WTC11 (cell line): Measurements from ENCODE around the gene ASIC1. TPM values are rescaled to one million over a fixed set of nuclear protein-coding genes. Genes with fewer than 3 reads are reported as not detected.

Source experiments
- ATAC-seq: fragments of 200-7000 bp; cut with Tn5 transposase; 2 replicates; pipeline ENCODE4 v1.10.0; 2021; ENCODE audit warnings: mild to moderate bottlenecking, moderate library complexity
- CTCF ChIA-PET: fragments of 300-600 bp; sonication (Branson Sonifier 250); formaldehyde crosslinking; loops from one replicate; lab custom pipeline; 2021; ENCODE audit warnings: antibody characterized with exemption; lab: Charles Lee
- POLR2A ChIA-PET: fragments of 350-600 bp; sonication (Branson Sonifier 250); formaldehyde crosslinking; loops from one replicate; lab custom pipeline; 2021; ENCODE audit warnings: antibody characterized with exemption; lab: Charles Lee
- DNase-seq: peaks from one replicate; pipeline ENCODE4 v3.0.0; 2021; ENCODE audit warnings: low spot score
- H3K27ac Mint-ChIP-seq: 2 replicates; pipeline ENCODE4 v1.8.0; 2021; ENCODE audit warnings: mixed read lengths
- H3K27me3 Mint-ChIP-seq: 2 replicates; pipeline ENCODE4 v1.8.0; 2021; ENCODE audit warnings: low read depth, mild to moderate bottlenecking, moderate library complexity, mixed read lengths
- H3K36me3 Mint-ChIP-seq: 2 replicates; pipeline ENCODE4 v1.8.0; 2021; ENCODE audit warnings: mixed read lengths
- H3K4me1 Mint-ChIP-seq: 2 replicates; pipeline ENCODE4 v1.8.0; 2022; ENCODE audit warnings: mixed read lengths
- H3K4me3 Mint-ChIP-seq: 2 replicates; pipeline ENCODE4 v1.8.0; 2021; ENCODE audit warnings: mild to moderate bottlenecking, moderate library complexity, mixed read lengths
- H3K9me3 Mint-ChIP-seq: 2 replicates; pipeline ENCODE4 v1.8.0; 2021; ENCODE audit warnings: mixed read lengths
- CREM ChIP-seq: sonication (generic); formaldehyde crosslinking; IDR thresholded peaks from 2 replicates; pipeline ENCODE4 v1.8.1; 2022; ENCODE audit warnings: mild to moderate bottlenecking, missing genetic modification reagents, moderate library complexity
- FOXP1 ChIP-seq: sonication (generic); formaldehyde crosslinking; IDR thresholded peaks from 2 replicates; pipeline ENCODE4 v1.8.0; 2022; ENCODE audit warnings: missing genetic modification reagents, mild to moderate bottlenecking, moderate library complexity, borderline replicate concordance
- GTF2I ChIP-seq: fragments of 250-450 bp; sonication (Bioruptor Pico); conservative IDR thresholded peaks from 2 replicates; pipeline ENCODE4 v1.4.0; 2021; ENCODE audit warnings: mild to moderate bottlenecking
- IRF2 ChIP-seq: sonication (generic); formaldehyde crosslinking; IDR thresholded peaks from 2 replicates; pipeline ENCODE4 v1.8.0; 2022; ENCODE audit warnings: low read depth, missing genetic modification reagents, borderline replicate concordance
- PRRX2 ChIP-seq: fragments of 250-450 bp; sonication (Bioruptor Pico); IDR thresholded peaks from 2 replicates; pipeline ENCODE4 v1.8.0; 2021; ENCODE audit warnings: mild to moderate bottlenecking
- ZBTB21 ChIP-seq: sonication (generic); formaldehyde crosslinking; IDR thresholded peaks from 2 replicates; pipeline ENCODE4 v1.8.1; 2023; ENCODE audit warnings: mild to moderate bottlenecking, missing genetic modification reagents, borderline replicate concordance
- ZNF121 ChIP-seq: sonication (generic); formaldehyde crosslinking; IDR thresholded peaks from 2 replicates; pipeline ENCODE4 v1.8.0; 2023; ENCODE audit warnings: missing genetic modification reagents
- ZNF232 ChIP-seq: sonication (generic); formaldehyde crosslinking; IDR thresholded peaks from 2 replicates; pipeline ENCODE4 v1.8.0; 2022; ENCODE audit warnings: mild to moderate bottlenecking, missing genetic modification reagents
- total RNA-seq: library from RNA; stranded (reverse); gene quantifications from 3 replicates; pipeline ENCODE4 v1.2.3, GENCODE V29; 2021
- TF ChIP-seq, protein P1 (sequence below): sonication (generic); formaldehyde crosslinking; IDR thresholded peaks from 2 replicates; pipeline ENCODE4 v1.8.0; 2022; ENCODE audit warnings: mild to moderate bottlenecking, missing genetic modification reagents
- TF ChIP-seq, protein P2 (sequence below): fragments of 200-600 bp; IDR thresholded peaks from 2 replicates; pipeline ENCODE4 v1.8.0; 2022; ENCODE audit warnings: antibody characterized with exemption
- TF ChIP-seq, protein P3 (sequence below): sonication (generic); formaldehyde crosslinking; IDR thresholded peaks from 2 replicates; pipeline ENCODE4 v1.8.0; 2023; ENCODE audit warnings: mild to moderate bottlenecking, missing genetic modification reagents
- TF ChIP-seq, protein P4 (sequence below): sonication (generic); formaldehyde crosslinking; IDR thresholded peaks from 2 replicates; pipeline ENCODE4 v1.8.0; 2023; ENCODE audit warnings: missing genetic modification reagents, mild to moderate bottlenecking, borderline replicate concordance
- TF ChIP-seq, protein P5 (sequence below): sonication (generic); formaldehyde crosslinking; IDR thresholded peaks from 2 replicates; pipeline ENCODE4 v1.8.1; 2023; ENCODE audit warnings: mild to moderate bottlenecking, missing genetic modification reagents, moderate library complexity
- TF ChIP-seq, protein P6 (sequence below): sonication (generic); formaldehyde crosslinking; IDR thresholded peaks from 2 replicates; pipeline ENCODE4 v1.8.0; 2022; ENCODE audit warnings: mild to moderate bottlenecking, missing genetic modification reagents

The ASIC1 gene
- total RNA-seq, 1 experiment from 2014 or later: 4.9 TPM

DNA sequence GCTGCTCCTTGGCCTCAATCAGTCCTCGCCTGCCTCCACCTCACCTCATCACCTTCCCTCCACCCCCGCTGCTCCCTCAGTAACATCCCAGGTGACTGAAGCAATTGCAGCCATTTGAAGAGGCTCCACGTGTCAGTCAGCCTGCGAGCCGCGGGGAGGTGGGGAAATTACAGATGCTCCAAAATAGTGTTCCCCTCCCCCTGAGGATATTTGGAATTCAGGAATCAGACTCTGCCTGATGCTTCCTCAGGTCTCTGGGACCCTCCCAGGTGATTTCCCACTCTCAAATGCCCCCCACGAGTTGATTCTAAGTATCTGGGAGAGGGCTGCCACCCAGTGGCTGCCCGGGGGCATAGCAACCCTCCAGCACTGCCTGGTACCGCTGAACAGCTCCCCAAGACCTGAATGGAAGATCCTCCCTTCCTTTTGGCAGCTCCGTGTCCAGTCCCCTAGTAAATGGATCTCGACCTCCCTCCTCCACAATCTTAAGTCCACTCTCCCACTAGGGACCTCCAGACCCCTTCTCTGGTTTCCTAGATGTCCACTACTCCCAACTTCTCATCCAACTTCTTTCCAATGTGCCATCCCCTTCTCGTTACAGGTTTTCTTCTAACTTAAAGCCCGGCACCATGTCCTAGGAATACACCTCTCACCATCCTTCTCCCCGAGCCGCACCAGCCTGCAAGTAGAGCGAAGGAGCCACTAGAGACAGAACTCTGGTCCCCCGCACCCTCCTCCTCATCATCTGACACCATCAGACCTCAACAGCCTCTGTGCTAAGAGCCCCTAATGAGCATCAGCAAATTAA is 1.4 kb upstream of the ASIC1 start:
- Mint-ChIP-seq H3K27me3 (peaks cover 95% of the 10 kb centered on the region), H3K27ac (no peak overlapping the region), H3K4me3 (peak overlapping the region; percentile 79), H3K36me3 (no peaks in the 10 kb centered on the region), H3K4me1 (peaks cover 25% of the 10 kb centered on the region), H3K9me3 (no peaks in the 10 kb centered on the region)
- POLR2A ChIA-PET: interaction anchor here (0.6 to 2.2 kb wide), 5 partner anchors 14 to 290 kb away, joined by 3 to 7 read pairs (median 3); no protein-coding TSS in a partner anchor
- peak; percentile 46 for ATAC-seq
- no peak for TF ChIP-seq IRF2 (CRISPR knock-in tag)
- no peak for TF ChIP-seq CREM
- TF ChIP-seq GTF2I (CRISPR knock-in tag): no peak
- TF ChIP-seq, protein P1, sequence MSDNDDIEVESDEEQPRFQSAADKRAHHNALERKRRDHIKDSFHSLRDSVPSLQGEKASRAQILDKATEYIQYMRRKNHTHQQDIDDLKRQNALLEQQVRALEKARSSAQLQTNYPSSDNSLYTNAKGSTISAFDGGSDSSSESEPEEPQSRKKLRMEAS (CRISPR knock-in tag): peak; percentile 80
- no peak for TF ChIP-seq ZNF121 (CRISPR knock-in tag)
- no peak for TF ChIP-seq PRRX2 (CRISPR knock-in tag)
- TF ChIP-seq, protein P2, sequence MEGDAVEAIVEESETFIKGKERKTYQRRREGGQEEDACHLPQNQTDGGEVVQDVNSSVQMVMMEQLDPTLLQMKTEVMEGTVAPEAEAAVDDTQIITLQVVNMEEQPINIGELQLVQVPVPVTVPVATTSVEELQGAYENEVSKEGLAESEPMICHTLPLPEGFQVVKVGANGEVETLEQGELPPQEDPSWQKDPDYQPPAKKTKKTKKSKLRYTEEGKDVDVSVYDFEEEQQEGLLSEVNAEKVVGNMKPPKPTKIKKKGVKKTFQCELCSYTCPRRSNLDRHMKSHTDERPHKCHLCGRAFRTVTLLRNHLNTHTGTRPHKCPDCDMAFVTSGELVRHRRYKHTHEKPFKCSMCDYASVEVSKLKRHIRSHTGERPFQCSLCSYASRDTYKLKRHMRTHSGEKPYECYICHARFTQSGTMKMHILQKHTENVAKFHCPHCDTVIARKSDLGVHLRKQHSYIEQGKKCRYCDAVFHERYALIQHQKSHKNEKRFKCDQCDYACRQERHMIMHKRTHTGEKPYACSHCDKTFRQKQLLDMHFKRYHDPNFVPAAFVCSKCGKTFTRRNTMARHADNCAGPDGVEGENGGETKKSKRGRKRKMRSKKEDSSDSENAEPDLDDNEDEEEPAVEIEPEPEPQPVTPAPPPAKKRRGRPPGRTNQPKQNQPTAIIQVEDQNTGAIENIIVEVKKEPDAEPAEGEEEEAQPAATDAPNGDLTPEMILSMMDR: peak; percentile 94
- no peak for TF ChIP-seq ZBTB21 (CRISPR knock-in tag)
- TF ChIP-seq, protein P3, sequence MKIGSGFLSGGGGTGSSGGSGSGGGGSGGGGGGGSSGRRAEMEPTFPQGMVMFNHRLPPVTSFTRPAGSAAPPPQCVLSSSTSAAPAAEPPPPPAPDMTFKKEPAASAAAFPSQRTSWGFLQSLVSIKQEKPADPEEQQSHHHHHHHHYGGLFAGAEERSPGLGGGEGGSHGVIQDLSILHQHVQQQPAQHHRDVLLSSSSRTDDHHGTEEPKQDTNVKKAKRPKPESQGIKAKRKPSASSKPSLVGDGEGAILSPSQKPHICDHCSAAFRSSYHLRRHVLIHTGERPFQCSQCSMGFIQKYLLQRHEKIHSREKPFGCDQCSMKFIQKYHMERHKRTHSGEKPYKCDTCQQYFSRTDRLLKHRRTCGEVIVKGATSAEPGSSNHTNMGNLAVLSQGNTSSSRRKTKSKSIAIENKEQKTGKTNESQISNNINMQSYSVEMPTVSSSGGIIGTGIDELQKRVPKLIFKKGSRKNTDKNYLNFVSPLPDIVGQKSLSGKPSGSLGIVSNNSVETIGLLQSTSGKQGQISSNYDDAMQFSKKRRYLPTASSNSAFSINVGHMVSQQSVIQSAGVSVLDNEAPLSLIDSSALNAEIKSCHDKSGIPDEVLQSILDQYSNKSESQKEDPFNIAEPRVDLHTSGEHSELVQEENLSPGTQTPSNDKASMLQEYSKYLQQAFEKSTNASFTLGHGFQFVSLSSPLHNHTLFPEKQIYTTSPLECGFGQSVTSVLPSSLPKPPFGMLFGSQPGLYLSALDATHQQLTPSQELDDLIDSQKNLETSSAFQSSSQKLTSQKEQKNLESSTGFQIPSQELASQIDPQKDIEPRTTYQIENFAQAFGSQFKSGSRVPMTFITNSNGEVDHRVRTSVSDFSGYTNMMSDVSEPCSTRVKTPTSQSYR: 0 out of 2 replicates have a peak, but pooled peaks have one; percentile 30
- TF ChIP-seq ZNF232 (CRISPR knock-in tag): no peak
- TF ChIP-seq, protein P4, sequence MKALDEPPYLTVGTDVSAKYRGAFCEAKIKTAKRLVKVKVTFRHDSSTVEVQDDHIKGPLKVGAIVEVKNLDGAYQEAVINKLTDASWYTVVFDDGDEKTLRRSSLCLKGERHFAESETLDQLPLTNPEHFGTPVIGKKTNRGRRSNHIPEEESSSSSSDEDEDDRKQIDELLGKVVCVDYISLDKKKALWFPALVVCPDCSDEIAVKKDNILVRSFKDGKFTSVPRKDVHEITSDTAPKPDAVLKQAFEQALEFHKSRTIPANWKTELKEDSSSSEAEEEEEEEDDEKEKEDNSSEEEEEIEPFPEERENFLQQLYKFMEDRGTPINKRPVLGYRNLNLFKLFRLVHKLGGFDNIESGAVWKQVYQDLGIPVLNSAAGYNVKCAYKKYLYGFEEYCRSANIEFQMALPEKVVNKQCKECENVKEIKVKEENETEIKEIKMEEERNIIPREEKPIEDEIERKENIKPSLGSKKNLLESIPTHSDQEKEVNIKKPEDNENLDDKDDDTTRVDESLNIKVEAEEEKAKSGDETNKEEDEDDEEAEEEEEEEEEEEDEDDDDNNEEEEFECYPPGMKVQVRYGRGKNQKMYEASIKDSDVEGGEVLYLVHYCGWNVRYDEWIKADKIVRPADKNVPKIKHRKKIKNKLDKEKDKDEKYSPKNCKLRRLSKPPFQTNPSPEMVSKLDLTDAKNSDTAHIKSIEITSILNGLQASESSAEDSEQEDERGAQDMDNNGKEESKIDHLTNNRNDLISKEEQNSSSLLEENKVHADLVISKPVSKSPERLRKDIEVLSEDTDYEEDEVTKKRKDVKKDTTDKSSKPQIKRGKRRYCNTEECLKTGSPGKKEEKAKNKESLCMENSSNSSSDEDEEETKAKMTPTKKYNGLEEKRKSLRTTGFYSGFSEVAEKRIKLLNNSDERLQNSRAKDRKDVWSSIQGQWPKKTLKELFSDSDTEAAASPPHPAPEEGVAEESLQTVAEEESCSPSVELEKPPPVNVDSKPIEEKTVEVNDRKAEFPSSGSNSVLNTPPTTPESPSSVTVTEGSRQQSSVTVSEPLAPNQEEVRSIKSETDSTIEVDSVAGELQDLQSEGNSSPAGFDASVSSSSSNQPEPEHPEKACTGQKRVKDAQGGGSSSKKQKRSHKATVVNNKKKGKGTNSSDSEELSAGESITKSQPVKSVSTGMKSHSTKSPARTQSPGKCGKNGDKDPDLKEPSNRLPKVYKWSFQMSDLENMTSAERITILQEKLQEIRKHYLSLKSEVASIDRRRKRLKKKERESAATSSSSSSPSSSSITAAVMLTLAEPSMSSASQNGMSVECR: no peak
- TF ChIP-seq FOXP1 (CRISPR knock-in tag): 0 out of 2 replicates have a peak, but pooled peaks have one; percentile 15
- TF ChIP-seq, protein P5, sequence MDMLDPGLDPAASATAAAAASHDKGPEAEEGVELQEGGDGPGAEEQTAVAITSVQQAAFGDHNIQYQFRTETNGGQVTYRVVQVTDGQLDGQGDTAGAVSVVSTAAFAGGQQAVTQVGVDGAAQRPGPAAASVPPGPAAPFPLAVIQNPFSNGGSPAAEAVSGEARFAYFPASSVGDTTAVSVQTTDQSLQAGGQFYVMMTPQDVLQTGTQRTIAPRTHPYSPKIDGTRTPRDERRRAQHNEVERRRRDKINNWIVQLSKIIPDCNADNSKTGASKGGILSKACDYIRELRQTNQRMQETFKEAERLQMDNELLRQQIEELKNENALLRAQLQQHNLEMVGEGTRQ: 0 out of 2 replicates have a peak, but pooled peaks have one; percentile 8
- TF ChIP-seq, protein P6, sequence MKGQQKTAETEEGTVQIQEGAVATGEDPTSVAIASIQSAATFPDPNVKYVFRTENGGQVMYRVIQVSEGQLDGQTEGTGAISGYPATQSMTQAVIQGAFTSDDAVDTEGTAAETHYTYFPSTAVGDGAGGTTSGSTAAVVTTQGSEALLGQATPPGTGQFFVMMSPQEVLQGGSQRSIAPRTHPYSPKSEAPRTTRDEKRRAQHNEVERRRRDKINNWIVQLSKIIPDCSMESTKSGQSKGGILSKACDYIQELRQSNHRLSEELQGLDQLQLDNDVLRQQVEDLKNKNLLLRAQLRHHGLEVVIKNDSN (CRISPR knock-in tag): 0 out of 2 replicates have a peak, but pooled peaks have one; percentile 30
- CTCF ChIA-PET: interaction anchor here (0.5 to 4.6 kb wide), 45 partner anchors 8 to 315 kb away, joined by 3 to 120 read pairs (median 5); partner anchors contain the start of genes AQP5, AQP6, COX14 and FAIM2
- DNase-seq: peak; percentile 72
